ENCODE measurements around the gene TPM1. TPM values are rescaled to one million over a fixed set of nuclear protein-coding genes. Genes with fewer than 3 reads are reported as not detected.

Gene TPM1
- total RNA-seq, 1 experiment from 2014 or later = 421 TPM

GRCh38 chr15:63039811-63040210 lies 2.7 kb upstream of the TPM1 start (continued):
- TF ChIP-seq GRHL2 (CRISPR knock-in tag; IDR thresholded peaks at IDR 0.05; ENCODE audit: insufficient replicate concordance, severe bottlenecking) = no peak
- TF ChIP-seq, protein P1, sequence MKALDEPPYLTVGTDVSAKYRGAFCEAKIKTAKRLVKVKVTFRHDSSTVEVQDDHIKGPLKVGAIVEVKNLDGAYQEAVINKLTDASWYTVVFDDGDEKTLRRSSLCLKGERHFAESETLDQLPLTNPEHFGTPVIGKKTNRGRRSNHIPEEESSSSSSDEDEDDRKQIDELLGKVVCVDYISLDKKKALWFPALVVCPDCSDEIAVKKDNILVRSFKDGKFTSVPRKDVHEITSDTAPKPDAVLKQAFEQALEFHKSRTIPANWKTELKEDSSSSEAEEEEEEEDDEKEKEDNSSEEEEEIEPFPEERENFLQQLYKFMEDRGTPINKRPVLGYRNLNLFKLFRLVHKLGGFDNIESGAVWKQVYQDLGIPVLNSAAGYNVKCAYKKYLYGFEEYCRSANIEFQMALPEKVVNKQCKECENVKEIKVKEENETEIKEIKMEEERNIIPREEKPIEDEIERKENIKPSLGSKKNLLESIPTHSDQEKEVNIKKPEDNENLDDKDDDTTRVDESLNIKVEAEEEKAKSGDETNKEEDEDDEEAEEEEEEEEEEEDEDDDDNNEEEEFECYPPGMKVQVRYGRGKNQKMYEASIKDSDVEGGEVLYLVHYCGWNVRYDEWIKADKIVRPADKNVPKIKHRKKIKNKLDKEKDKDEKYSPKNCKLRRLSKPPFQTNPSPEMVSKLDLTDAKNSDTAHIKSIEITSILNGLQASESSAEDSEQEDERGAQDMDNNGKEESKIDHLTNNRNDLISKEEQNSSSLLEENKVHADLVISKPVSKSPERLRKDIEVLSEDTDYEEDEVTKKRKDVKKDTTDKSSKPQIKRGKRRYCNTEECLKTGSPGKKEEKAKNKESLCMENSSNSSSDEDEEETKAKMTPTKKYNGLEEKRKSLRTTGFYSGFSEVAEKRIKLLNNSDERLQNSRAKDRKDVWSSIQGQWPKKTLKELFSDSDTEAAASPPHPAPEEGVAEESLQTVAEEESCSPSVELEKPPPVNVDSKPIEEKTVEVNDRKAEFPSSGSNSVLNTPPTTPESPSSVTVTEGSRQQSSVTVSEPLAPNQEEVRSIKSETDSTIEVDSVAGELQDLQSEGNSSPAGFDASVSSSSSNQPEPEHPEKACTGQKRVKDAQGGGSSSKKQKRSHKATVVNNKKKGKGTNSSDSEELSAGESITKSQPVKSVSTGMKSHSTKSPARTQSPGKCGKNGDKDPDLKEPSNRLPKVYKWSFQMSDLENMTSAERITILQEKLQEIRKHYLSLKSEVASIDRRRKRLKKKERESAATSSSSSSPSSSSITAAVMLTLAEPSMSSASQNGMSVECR (CRISPR knock-in tag; IDR thresholded peaks at IDR 0.05; ENCODE audit: borderline replicate concordance) = no peak
- no peak for TF ChIP-seq ATF6 (CRISPR knock-in tag; IDR thresholded peaks at IDR 0.05)
- TF ChIP-seq SOX15 (CRISPR knock-in tag; IDR thresholded peaks at IDR 0.05) = no peak
- no peak for TF ChIP-seq NR2C2 (CRISPR knock-in tag; IDR thresholded peaks at IDR 0.05)
- TF ChIP-seq, protein P2, sequence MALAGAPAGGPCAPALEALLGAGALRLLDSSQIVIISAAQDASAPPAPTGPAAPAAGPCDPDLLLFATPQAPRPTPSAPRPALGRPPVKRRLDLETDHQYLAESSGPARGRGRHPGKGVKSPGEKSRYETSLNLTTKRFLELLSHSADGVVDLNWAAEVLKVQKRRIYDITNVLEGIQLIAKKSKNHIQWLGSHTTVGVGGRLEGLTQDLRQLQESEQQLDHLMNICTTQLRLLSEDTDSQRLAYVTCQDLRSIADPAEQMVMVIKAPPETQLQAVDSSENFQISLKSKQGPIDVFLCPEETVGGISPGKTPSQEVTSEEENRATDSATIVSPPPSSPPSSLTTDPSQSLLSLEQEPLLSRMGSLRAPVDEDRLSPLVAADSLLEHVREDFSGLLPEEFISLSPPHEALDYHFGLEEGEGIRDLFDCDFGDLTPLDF (CRISPR knock-in tag; IDR thresholded peaks at IDR 0.05) = no peak
- TF ChIP-seq ZNF263 (CRISPR knock-in tag; IDR thresholded peaks at IDR 0.05; ENCODE audit: low read depth) = no peak
- no peak for TF ChIP-seq NFE2L1 (CRISPR knock-in tag; IDR thresholded peaks at IDR 0.05)
- no peak for TF ChIP-seq NR3C1 (CRISPR knock-in tag; conservative IDR thresholded peaks at IDR 0.05; ENCODE audit: low read depth)

GRCh38 chr15:63040509-63040908 lies 2.0 kb upstream of the TPM1 start:
- Mint-ChIP-seq H3K4me3 (no peak overlapping the region), H3K4me1 (peaks cover 50% of the 10 kb centered on the region), H3K9me3 (peaks cover 7% of the 10 kb centered on the region), H3K27me3 (ENCODE audit: low read depth) (peaks cover 7% of the 10 kb centered on the region), H3K36me3 (peaks cover 22% of the 10 kb centered on the region), H3K27ac (no peak overlapping the region)
- no peak for ATAC-seq
- ChIA-PET POLR2A (interaction anchor here (0.5 to 1.7 kb wide), 4 partner anchors 8 to 382 kb away, joined by 3 to 9 read pairs (median 4); no protein-coding TSS in a partner anchor), CTCF (interaction anchor here (1.1 to 4.3 kb wide), 2 partner anchors 7 to 193 kb away, joined by 3 to 27 read pairs; no protein-coding TSS in a partner anchor)
- no peak for DNase-seq (ENCODE audit: low spot score)
- TF ChIP-seq NR2C2 (CRISPR knock-in tag; IDR thresholded peaks at IDR 0.05) (no peak), SMAD3 (CRISPR knock-in tag; IDR thresholded peaks at IDR 0.05; ENCODE audit: borderline replicate concordance) (no peak), ESRRA (CRISPR knock-in tag; IDR thresholded peaks at IDR 0.05; ENCODE audit: borderline replicate concordance) (no peak), MXD4 (CRISPR knock-in tag; IDR thresholded peaks at IDR 0.05; ENCODE audit: borderline replicate concordance) (no peak), ZNF317 (CRISPR knock-in tag; IDR thresholded peaks at IDR 0.05; ENCODE audit: borderline replicate concordance, low read depth) (no peak), ETV6 (CRISPR knock-in tag; IDR thresholded peaks at IDR 0.05) (no peak), ZNF532 (CRISPR knock-in tag; IDR thresholded peaks at IDR 0.05; ENCODE audit: borderline replicate concordance) (no peak), ZNF512 (CRISPR knock-in tag; IDR thresholded peaks at IDR 0.05; ENCODE audit: borderline replicate concordance) (no peak), JUN (CRISPR knock-in tag; IDR thresholded peaks at IDR 0.05) (no peak), NR1H2 (CRISPR knock-in tag; IDR thresholded peaks at IDR 0.05) (no peak), CREB1 (CRISPR knock-in tag; IDR thresholded peaks at IDR 0.05) (no peak), JAZF1 (CRISPR knock-in tag; IDR thresholded peaks at IDR 0.05) (no peak)
- TF ChIP-seq, protein P3, sequence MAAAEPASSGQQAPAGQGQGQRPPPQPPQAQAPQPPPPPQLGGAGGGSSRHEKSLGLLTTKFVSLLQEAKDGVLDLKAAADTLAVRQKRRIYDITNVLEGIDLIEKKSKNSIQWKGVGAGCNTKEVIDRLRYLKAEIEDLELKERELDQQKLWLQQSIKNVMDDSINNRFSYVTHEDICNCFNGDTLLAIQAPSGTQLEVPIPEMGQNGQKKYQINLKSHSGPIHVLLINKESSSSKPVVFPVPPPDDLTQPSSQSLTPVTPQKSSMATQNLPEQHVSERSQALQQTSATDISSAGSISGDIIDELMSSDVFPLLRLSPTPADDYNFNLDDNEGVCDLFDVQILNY (CRISPR knock-in tag; IDR thresholded peaks at IDR 0.05) = no peak
